ENCODE measurements around the gene FBL.

FBL gene

DNA sequence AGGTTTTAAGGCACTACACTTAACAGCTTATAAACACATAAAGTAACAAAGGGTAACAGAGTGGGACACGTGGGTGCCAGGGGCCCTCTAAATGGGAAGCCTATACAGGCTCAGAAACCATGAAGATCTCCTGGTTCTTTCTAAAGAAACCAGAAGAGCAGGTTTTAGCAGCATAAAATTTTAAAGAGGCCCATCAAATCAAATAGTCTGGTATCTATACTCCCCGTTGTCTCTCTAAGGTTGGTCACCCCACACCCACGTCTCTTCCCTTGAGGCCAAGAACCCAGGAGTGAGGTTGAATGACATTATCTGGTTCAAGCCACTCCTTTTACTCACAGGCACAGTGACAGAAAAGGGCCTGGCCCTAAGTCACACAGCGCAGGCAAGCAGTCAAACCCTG is 7.6 kb downstream of the FBL start:
- Histone ChIP-seq H3K4me3 (ENCODE audit: low read depth, low read length) (no peak overlapping the region), H3K36me3 (ENCODE audit: control insufficient read depth in 1 of 2, insufficient read depth in 2 of 2, low read length in 2 of 2) (peaks cover 42 to 50% of the 10 kb centered on the region in 2 experiments), H2BK120ac (ENCODE audit: insufficient read depth, low read length, poor library complexity) (no peak overlapping the region), H3K9me3 (ENCODE audit: insufficient read depth, low read depth, low read length) (no peaks in the 10 kb centered on the region), H3K9ac (ENCODE audit: low read length) (no peak overlapping the region), H3K79me1 (ENCODE audit: low read length) (peaks cover 3% of the 10 kb centered on the region), H2AFZ (ENCODE audit: insufficient read depth, low read length, poor library complexity) (no peak overlapping the region), H3K23ac (ENCODE audit: low read length) (no peak overlapping the region), H4K12ac (ENCODE audit: low read depth, low read length) (no peak overlapping the region), H3K4me1 (ENCODE audit: control insufficient read depth in 1 of 2, insufficient read depth in 2 of 2, low read length in 2 of 2) (peaks cover 0 to 5% of the 10 kb centered on the region in 2 experiments), H2AK5ac (ENCODE audit: low read length) (no peak overlapping the region), H3K27ac (ENCODE audit: low read depth, low read length) (no peak overlapping the region), H2BK12ac (ENCODE audit: low read length) (no peak overlapping the region), H3K14ac (ENCODE audit: low read length) (no peak overlapping the region), H3K27me3 (ENCODE audit: insufficient read depth, low read length) (no peaks in the 10 kb centered on the region), H4K91ac (ENCODE audit: low read depth, low read length) (no peak overlapping the region), H3K18ac (ENCODE audit: low read length) (no peak overlapping the region), H3K4me2 (ENCODE audit: low read length) (no peak overlapping the region), H3K79me2 (ENCODE audit: control insufficient read depth, insufficient read depth, low read length, poor library complexity) (peaks cover 13% of the 10 kb centered on the region), H2BK5ac (ENCODE audit: low read depth, low read length, poor library complexity) (no peak overlapping the region), H4K8ac (ENCODE audit: low read depth, low read length) (no peak overlapping the region), H3K4ac (ENCODE audit: low read depth, low read length) (no peak overlapping the region)
- no CpG with 5 or more reads among the region's 4 CpGs for WGBS (ENCODE audit: extremely low coverage, insufficient coverage, insufficient read length)
- no peak for DNase-seq

DNA sequence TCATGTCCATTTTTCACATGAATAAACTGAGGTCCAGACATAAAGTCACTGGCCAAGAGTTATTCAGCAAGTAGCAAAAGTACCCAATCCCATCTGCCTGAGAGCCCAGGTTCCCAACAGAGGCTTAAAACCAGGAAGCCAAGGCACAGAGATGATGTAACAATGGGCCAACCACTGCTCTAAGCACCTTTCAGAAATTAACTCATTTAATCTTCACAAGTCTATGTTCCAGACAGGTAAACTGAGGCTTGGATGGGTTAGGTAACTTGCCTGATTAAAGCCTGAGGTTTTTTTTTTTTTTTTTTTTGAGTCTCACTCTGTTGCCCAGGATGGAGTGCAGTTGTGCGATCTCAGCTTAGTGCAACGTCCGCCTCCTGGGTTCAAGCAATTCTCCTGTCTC is 8.2 kb downstream of the FBL start:
- Histone ChIP-seq H3K4me3 (ENCODE audit: low read depth, low read length) (no peak overlapping the region), H2BK120ac (ENCODE audit: insufficient read depth, low read length, poor library complexity) (no peak overlapping the region), H3K36me3 (ENCODE audit: control insufficient read depth in 1 of 2, insufficient read depth in 2 of 2, low read length in 2 of 2) (peaks cover 42 to 50% of the 10 kb centered on the region in 2 experiments), H4K8ac (ENCODE audit: low read depth, low read length) (no peak overlapping the region), H2BK5ac (ENCODE audit: low read depth, low read length, poor library complexity) (no peak overlapping the region), H2AFZ (ENCODE audit: insufficient read depth, low read length, poor library complexity) (no peak overlapping the region), H3K9ac (ENCODE audit: low read length) (no peak overlapping the region), H3K14ac (ENCODE audit: low read length) (no peak overlapping the region), H3K4ac (ENCODE audit: low read depth, low read length) (no peak overlapping the region), H3K18ac (ENCODE audit: low read length) (no peak overlapping the region), H3K79me2 (ENCODE audit: control insufficient read depth, insufficient read depth, low read length, poor library complexity) (peaks cover 9% of the 10 kb centered on the region), H3K79me1 (ENCODE audit: low read length) (peaks cover 3% of the 10 kb centered on the region), H2BK12ac (ENCODE audit: low read length) (no peak overlapping the region), H4K12ac (ENCODE audit: low read depth, low read length) (no peak overlapping the region), H4K91ac (ENCODE audit: low read depth, low read length) (no peak overlapping the region), H3K27me3 (ENCODE audit: insufficient read depth, low read length) (no peaks in the 10 kb centered on the region), H3K27ac (ENCODE audit: low read depth, low read length) (no peak overlapping the region), H3K4me2 (ENCODE audit: low read length) (no peak overlapping the region), H3K23ac (ENCODE audit: low read length) (no peak overlapping the region), H3K4me1 (ENCODE audit: control insufficient read depth in 1 of 2, insufficient read depth in 2 of 2, low read length in 2 of 2) (peaks cover 0 to 3% of the 10 kb centered on the region in 2 experiments), H2AK5ac (ENCODE audit: low read length) (no peak overlapping the region), H3K9me3 (ENCODE audit: insufficient read depth, low read depth, low read length) (no peaks in the 10 kb centered on the region)
- WGBS (ENCODE audit: extremely low coverage, insufficient coverage, insufficient read length): no CpG with 5 or more reads among the region's 3 CpGs
- DNase-seq: no peak

DNA sequence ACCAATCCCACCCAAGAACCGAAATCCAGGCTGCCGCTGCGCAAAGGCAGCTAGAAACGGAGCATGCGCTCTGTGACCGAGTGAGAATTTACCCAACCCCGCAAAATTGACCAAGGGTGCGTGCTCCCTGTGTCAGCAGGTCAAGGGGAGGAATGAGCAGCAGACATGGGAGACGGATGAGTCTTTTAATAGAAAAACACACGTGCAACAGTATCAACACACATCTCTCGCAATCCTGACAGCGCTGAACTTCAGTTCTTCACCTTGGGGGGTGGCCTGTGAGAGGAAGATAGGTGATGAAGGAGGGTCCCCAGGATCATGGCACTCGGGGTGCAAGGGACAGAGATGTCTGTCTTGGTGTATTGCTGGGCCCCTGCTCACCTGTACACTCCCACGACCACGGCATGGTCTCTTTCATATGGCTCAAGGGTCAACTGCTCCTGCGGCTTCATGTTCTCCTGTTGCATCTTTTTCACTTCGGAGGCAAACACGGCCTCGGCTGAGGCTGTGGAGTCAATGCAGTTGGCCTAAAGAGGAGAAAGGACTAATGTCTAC is 11.8 kb downstream of the FBL start:
- peak overlapping the region; percentile 38 for H3K4me2 ChIP-seq (ENCODE audit: low read length)
- WGBS (ENCODE audit: extremely low coverage, insufficient coverage, insufficient read length): no CpG with 5 or more reads among the region's 19 CpGs

DNA sequence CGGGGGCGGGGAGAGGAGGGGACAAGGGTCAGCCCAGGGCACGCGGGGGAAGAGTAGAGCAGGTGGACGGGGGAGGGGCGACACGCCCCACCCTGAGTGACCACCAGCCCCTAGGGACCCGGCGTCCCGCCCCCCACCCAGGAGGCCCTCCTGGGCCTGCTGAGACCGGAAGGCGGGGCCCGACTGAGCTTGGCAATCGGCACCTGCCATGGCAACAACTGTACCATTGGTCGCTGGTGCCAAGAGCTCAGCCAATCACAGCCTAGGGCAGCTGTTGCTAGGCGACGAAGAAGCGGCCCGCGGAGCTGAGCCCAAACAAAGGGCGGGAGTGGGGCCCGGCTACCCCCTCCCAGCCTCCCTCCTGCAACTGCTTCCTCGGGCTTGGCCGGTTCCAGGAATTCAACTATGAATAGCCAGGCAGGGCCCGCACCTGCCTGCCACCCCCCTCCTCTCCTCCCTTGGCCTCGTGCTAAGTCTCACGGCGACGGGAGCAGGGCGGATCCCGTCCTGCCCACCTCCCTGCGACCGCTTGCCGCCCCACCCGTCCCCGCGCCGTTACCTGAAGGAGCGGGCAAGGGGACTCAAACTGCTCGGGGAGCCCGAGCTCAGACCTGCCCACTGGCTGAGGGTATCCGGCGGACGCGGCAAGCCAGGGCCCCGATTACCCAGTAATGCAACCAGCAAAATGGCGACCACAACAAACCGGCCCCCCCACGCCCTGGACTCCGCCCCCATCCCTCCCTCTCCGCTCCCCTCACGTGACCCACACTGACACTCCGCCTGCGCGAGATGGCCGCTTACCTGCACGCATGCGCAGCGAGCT is 12.5 kb downstream of the FBL start, which contains the start of gene DYRK1B:
TSS of gene DYRK1B (minus strand) at position 699 of the 823 bp plus-strand sequence. CDS start 2,295 bp downstream, outside the sequence.
- peak within 1 kb of the TSS; percentile 13 for H3K18ac ChIP-seq (ENCODE audit: low read length)
- H4K91ac ChIP-seq (ENCODE audit: low read depth, low read length): peak within 1 kb of the TSS; percentile 93
- H3K79me1 ChIP-seq (ENCODE audit: low read length): peaks cover 3% of the 10 kb centered on the region
- peak within 1 kb of the TSS; percentile 77 for H2AFZ ChIP-seq (ENCODE audit: insufficient read depth, low read length, poor library complexity)
- H3K4me2 ChIP-seq (ENCODE audit: low read length): peak within 1 kb of the TSS; percentile 89
- WGBS (ENCODE audit: extremely low coverage, insufficient coverage, insufficient read length): no CpG with 5 or more reads among the region's 59 CpGs
- peak within 1 kb of the TSS; percentile 76 for H4K12ac ChIP-seq (ENCODE audit: low read depth, low read length)
- H3K9me3 ChIP-seq (ENCODE audit: insufficient read depth, low read depth, low read length): peaks cover 2% of the 10 kb centered on the region
- H3K27ac ChIP-seq (ENCODE audit: low read depth, low read length): peak within 1 kb of the TSS; percentile 53
- H3K27me3 ChIP-seq (ENCODE audit: insufficient read depth, low read length): no peaks in the 10 kb centered on the region
- peak within 1 kb of the TSS; percentile 59 for H3K4ac ChIP-seq (ENCODE audit: low read depth, low read length)
- peak within 1 kb of the TSS; percentile 89 for H3K9ac ChIP-seq (ENCODE audit: low read length)
- H3K4me1 ChIP-seq (ENCODE audit: control insufficient read depth in 1 of 2, insufficient read depth in 2 of 2, low read length in 2 of 2): peaks cover 5 to 10% of the 10 kb centered on the region in 2 experiments
- peak within 1 kb of the TSS; percentile 54 for H3K14ac ChIP-seq (ENCODE audit: low read length)
- peak within 1 kb of the TSS; percentile 54 for H2BK120ac ChIP-seq (ENCODE audit: insufficient read depth, low read length, poor library complexity)
- peaks cover 36 to 55% of the 10 kb centered on the region in 2 experiments for H3K36me3 ChIP-seq (ENCODE audit: control insufficient read depth in 1 of 2, insufficient read depth in 2 of 2, low read length in 2 of 2)
- peak; percentile 80 to 88 for DNase-seq
- no peak within 1 kb of the TSS for H3K23ac ChIP-seq (ENCODE audit: low read length)
- peak within 1 kb of the TSS; percentile 55 for H2BK5ac ChIP-seq (ENCODE audit: low read depth, low read length, poor library complexity)
- H3K4me3 ChIP-seq (ENCODE audit: low read depth, low read length): peak within 1 kb of the TSS; percentile 98
- H4K8ac ChIP-seq (ENCODE audit: low read depth, low read length): peak within 1 kb of the TSS; percentile 93
- peaks cover 5% of the 10 kb centered on the region for H3K79me2 ChIP-seq (ENCODE audit: control insufficient read depth, insufficient read depth, low read length, poor library complexity)
- H2BK12ac ChIP-seq (ENCODE audit: low read length): no peak within 1 kb of the TSS
- H2AK5ac ChIP-seq (ENCODE audit: low read length): peak within 1 kb of the TSS; percentile 5

More for the DNA sequence above, 11.8 kb downstream of the FBL start:
- Histone ChIP-seq H3K4ac (ENCODE audit: low read depth, low read length) (no peak overlapping the region), H3K79me2 (ENCODE audit: control insufficient read depth, insufficient read depth, low read length, poor library complexity) (peaks cover 5% of the 10 kb centered on the region), H3K36me3 (ENCODE audit: control insufficient read depth in 1 of 2, insufficient read depth in 2 of 2, low read length in 2 of 2) (peaks cover 43 to 62% of the 10 kb centered on the region in 2 experiments), H3K9ac (ENCODE audit: low read length) (no peak overlapping the region), H4K91ac (ENCODE audit: low read depth, low read length) (peak overlapping the region; percentile 8), H2BK120ac (ENCODE audit: insufficient read depth, low read length, poor library complexity) (no peak overlapping the region), H2AK5ac (ENCODE audit: low read length) (peak overlapping the region; percentile 5), H3K4me3 (ENCODE audit: low read depth, low read length) (no peak overlapping the region), H3K14ac (ENCODE audit: low read length) (no peak overlapping the region), H3K9me3 (ENCODE audit: insufficient read depth, low read depth, low read length) (peaks cover 2% of the 10 kb centered on the region), H3K27me3 (ENCODE audit: insufficient read depth, low read length) (no peaks in the 10 kb centered on the region), H3K4me1 (ENCODE audit: control insufficient read depth in 1 of 2, insufficient read depth in 2 of 2, low read length in 2 of 2) (peaks cover 5 to 10% of the 10 kb centered on the region in 2 experiments), H3K79me1 (ENCODE audit: low read length) (peaks cover 3% of the 10 kb centered on the region), H3K27ac (ENCODE audit: low read depth, low read length) (no peak overlapping the region), H3K23ac (ENCODE audit: low read length) (no peak overlapping the region), H2AFZ (ENCODE audit: insufficient read depth, low read length, poor library complexity) (peak overlapping the region; percentile 58), H3K18ac (ENCODE audit: low read length) (no peak overlapping the region), H4K8ac (ENCODE audit: low read depth, low read length) (peak overlapping the region; percentile 80), H2BK5ac (ENCODE audit: low read depth, low read length, poor library complexity) (no peak overlapping the region), H4K12ac (ENCODE audit: low read depth, low read length) (peak overlapping the region; percentile 31), H2BK12ac (ENCODE audit: low read length) (no peak overlapping the region)
- no peak for DNase-seq
